Measurements from ENCODE around the gene ZCCHC2.
A peak's percentile ranks its signal among the peaks of the same experiment; 100 is the strongest.

Gene ZCCHC2

GRCh38 chr18:62572456-62572855, 49.6 kb downstream of the ZCCHC2 start:
- no peak overlapping the region for H3K4me3 ChIP-seq (ENCODE audit: low read depth, low read length)
- no peak for TF ChIP-seq CTCF (conservative IDR thresholded peaks at IDR 0.05; ENCODE audit: low read depth, low read length)
- DNase-seq (ENCODE audit: low read depth) = no peak

- no peak for DNase-seq (ENCODE audit: low read depth)
- TF ChIP-seq CTCF (conservative IDR thresholded peaks at IDR 0.05; ENCODE audit: low read depth, low read length) = no peak
- H3K4me3 ChIP-seq (ENCODE audit: low read depth, low read length) = no peak overlapping the region
These were observed 52.0 kb downstream of the ZCCHC2 start for GRCh38 chr18:62574776-62575175.

- DNase-seq (ENCODE audit: low read depth) = no peak
- H3K4me3 ChIP-seq (ENCODE audit: low read depth, low read length) = no peak overlapping the region
- TF ChIP-seq CTCF (conservative IDR thresholded peaks at IDR 0.05; ENCODE audit: low read depth, low read length) = no peak
These were observed 53.4 kb downstream of the ZCCHC2 start for GRCh38 chr18:62576271-62576670.

- no peak overlapping the region for H3K4me3 ChIP-seq (ENCODE audit: low read depth, low read length)
- no peak for TF ChIP-seq CTCF (conservative IDR thresholded peaks at IDR 0.05; ENCODE audit: low read depth, low read length)
- no peak for DNase-seq (ENCODE audit: low read depth)
These were observed 54.2 kb downstream of the ZCCHC2 start for GRCh38 chr18:62576845-62577512.

- DNase-seq (ENCODE audit: low read depth) = peak; percentile 22
- no peak for TF ChIP-seq CTCF (conservative IDR thresholded peaks at IDR 0.05; ENCODE audit: low read depth, low read length)
- H3K4me3 ChIP-seq (ENCODE audit: low read depth, low read length) = no peak overlapping the region
These were observed 54.9 kb downstream of the ZCCHC2 start for GRCh38 chr18:62577765-62578164.

- TF ChIP-seq CTCF (conservative IDR thresholded peaks at IDR 0.05; ENCODE audit: low read depth, low read length) = no peak
- peak; percentile 25 for DNase-seq (ENCODE audit: low read depth)
- H3K4me3 ChIP-seq (ENCODE audit: low read depth, low read length) = no peak overlapping the region
These were observed 56.2 kb downstream of the ZCCHC2 start for GRCh38 chr18:62578980-62579511.

- no peak overlapping the region for H3K4me3 ChIP-seq (ENCODE audit: low read depth, low read length)
- no peak for TF ChIP-seq CTCF (conservative IDR thresholded peaks at IDR 0.05; ENCODE audit: low read depth, low read length)
- DNase-seq (ENCODE audit: low read depth) = no peak
These were observed 60.6 kb downstream of the ZCCHC2 start for GRCh38 chr18:62583376-62583775.
